GM23338 (cell line): ENCODE measurements around the gene CCT6B. TPM values are rescaled to one million over a fixed set of nuclear protein-coding genes. Genes with fewer than 3 reads are reported as not detected.
"Not testable (repeated sequence)": the region's sequence is repeated elsewhere in the genome, so short reads cannot be mapped to it uniquely, and the experiment has no call there.

Source experiments
- ATAC-seq: fragments of 200-7000 bp; cut with Tn5 transposase; 3 replicates; pipeline ENCODE4 v1.9.1; 2020
- DNase-seq: peaks from one replicate; pipeline ENCODE4 v3.0.0-alpha.2; 2015; ENCODE audit warnings: low spot score
- H2AFZ ChIP-seq: fragments of 200-600 bp; sonication (generic); 2 replicates; pipeline ENCODE4 v1.8.0; 2016; ENCODE audit warnings: antibody characterized with exemption, mild to moderate bottlenecking, moderate library complexity
- H3F3A ChIP-seq: fragments of 200-600 bp; sonication (generic); replicated peaks from 2 replicates; pipeline ENCODE4 v1.8.0; 2017; ENCODE audit warnings: antibody characterized with exemption, mixed run types, low read depth
- H3K27ac ChIP-seq: fragments of 200-600 bp; sonication (generic); 2 replicates; pipeline ENCODE4 v1.6.1; 2016; ENCODE audit warnings: low read depth
- H3K27me3 ChIP-seq: fragments of 200-600 bp; sonication (generic); 2 replicates; pipeline ENCODE4 v1.8.0; 2016; ENCODE audit warnings: mild to moderate bottlenecking, mixed run types, moderate library complexity; ENCODE audit not compliant: insufficient read depth
- H3K36me3 ChIP-seq: fragments of 200-600 bp; sonication (generic); 2 replicates; pipeline ENCODE4 v1.8.0; 2016; ENCODE audit warnings: mild to moderate bottlenecking; ENCODE audit not compliant: insufficient read depth
- H3K4me1 ChIP-seq: fragments of 200-600 bp; sonication (generic); 2 replicates; pipeline ENCODE4 v1.8.0; 2016; ENCODE audit warnings: mild to moderate bottlenecking, moderate library complexity; ENCODE audit not compliant: insufficient read depth
- H3K4me2 ChIP-seq: fragments of 200-600 bp; sonication (generic); 2 replicates; pipeline ENCODE4 v1.7.1; 2017; ENCODE audit warnings: mixed run types
- H3K4me3 ChIP-seq: fragments of 200-600 bp; sonication (generic); 2 replicates; pipeline ENCODE4 v1.6.1; 2016; ENCODE audit warnings: mixed run types
- H3K79me2 ChIP-seq: fragments of 200-600 bp; sonication (generic); replicated peaks from 2 replicates; pipeline ENCODE4 v1.8.0; 2017; ENCODE audit warnings: mild to moderate bottlenecking; ENCODE audit not compliant: insufficient read depth
- H3K9me2 ChIP-seq: fragments of 200-600 bp; sonication (generic); 2 replicates; pipeline ENCODE4 v1.8.0; 2017; ENCODE audit not compliant: insufficient read depth
- H4K20me1 ChIP-seq: fragments of 200-600 bp; sonication (generic); replicated peaks from 2 replicates; pipeline ENCODE4 v1.8.0; 2017; ENCODE audit warnings: mild to moderate bottlenecking; ENCODE audit not compliant: insufficient read depth
- H3K27ac Mint-ChIP-seq: 2 replicates; pipeline ENCODE4 v1.8.0; 2020; ENCODE audit warnings: inconsistent platforms, mild to moderate bottlenecking, moderate library complexity, mixed read lengths
- H3K27me3 Mint-ChIP-seq: 3 replicates; pipeline ENCODE4 v1.8.0; 2022; ENCODE audit warnings: low read depth, mild to moderate bottlenecking, moderate library complexity, mixed read lengths, inconsistent platforms; ENCODE audit not compliant: insufficient read depth, poor library complexity
- H3K36me3 Mint-ChIP-seq: 3 replicates; pipeline ENCODE4 v1.8.0; 2021; ENCODE audit warnings: low read depth, mild to moderate bottlenecking, inconsistent platforms, moderate library complexity, mixed read lengths
- H3K4me1 Mint-ChIP-seq: 3 replicates; pipeline ENCODE4 v1.8.0; 2020; ENCODE audit warnings: mild to moderate bottlenecking, inconsistent platforms, mixed read lengths
- H3K4me3 Mint-ChIP-seq: 3 replicates; pipeline ENCODE4 v1.8.0; 2021; ENCODE audit warnings: moderate library complexity, mild to moderate bottlenecking, inconsistent platforms, mixed read lengths
- H3K9me3 Mint-ChIP-seq: 3 replicates; pipeline ENCODE4 v1.8.0; 2020; ENCODE audit warnings: moderate library complexity, mild to moderate bottlenecking, inconsistent platforms, mixed read lengths
- CTCF ChIP-seq, 2 experiments: fragments of 200-600 bp in 1 of 2; sonication (generic) in 1 of 2; conservative IDR thresholded peaks; 2 replicates each; pipeline versions ENCODE4 v1.5.1 to v1.6.1; 2016 to 2017; ENCODE audit warnings: antibody characterized with exemption in 2 of 2, low read depth in 2 of 2, mild to moderate bottlenecking in 2 of 2, moderate library complexity in 1 of 2
- ETS1 ChIP-seq: IDR thresholded peaks from 2 replicates; pipeline ENCODE4 v1.6.1; 2016; ENCODE audit warnings: antibody characterized with exemption
- EZH2 ChIP-seq: fragments of 200-600 bp; sonication (generic); IDR thresholded peaks from one replicate; pipeline ENCODE4 v1.8.0; 2017; ENCODE audit warnings: antibody characterized with exemption, mild to moderate bottlenecking, low read depth; ENCODE audit not compliant: unreplicated experiment
- JUNB ChIP-seq: IDR thresholded peaks from one replicate; pipeline ENCODE4 v1.6.1; 2016; ENCODE audit warnings: antibody characterized with exemption; ENCODE audit not compliant: unreplicated experiment
- NANOG ChIP-seq: IDR thresholded peaks from 2 replicates; pipeline ENCODE4 v1.6.1; 2016; ENCODE audit warnings: antibody characterized with exemption, borderline replicate concordance
- STAT1 ChIP-seq: IDR thresholded peaks from one replicate; pipeline ENCODE4 v1.6.1; 2016; ENCODE audit warnings: antibody characterized with exemption; ENCODE audit not compliant: unreplicated experiment
- ZNF331 ChIP-seq: fragments of 250-450 bp; sonication (Bioruptor Pico); IDR thresholded peaks from 2 replicates; pipeline ENCODE4 v1.5.0; 2020; ENCODE audit warnings: low read depth, mild to moderate bottlenecking, moderate library complexity
- ZNF462 ChIP-seq: fragments of 250-450 bp; sonication (Bioruptor Pico); IDR thresholded peaks from 2 replicates; pipeline ENCODE4 v1.5.0; 2020; ENCODE audit warnings: mild to moderate bottlenecking, moderate library complexity
- polyA plus RNA-seq: library from polyadenylated mRNA; unstranded; fragments of >200 nt; fragmentation: Nextera tagmentation; extraction: Ambion mirVana; gene quantifications from 2 replicates; pipeline ENCODE4 v1.2.1, GENCODE V29; 2016
- total RNA-seq: library from RNA; depleted of rRNA; stranded (reverse); fragments of >200 nt; shearing (Covaris generic); gene quantifications from 2 replicates; pipeline ENCODE4 v1.2.3, GENCODE V29; 2014
- TF ChIP-seq, protein P1 (sequence below): IDR thresholded peaks from one replicate; pipeline ENCODE4 v1.6.1; 2018; ENCODE audit warnings: antibody characterized with exemption; ENCODE audit not compliant: unreplicated experiment

The CCT6B gene
- total and polyA plus RNA-seq, 2 experiments from 2014 or later, result 0.94 to 1.1 TPM

DNA sequence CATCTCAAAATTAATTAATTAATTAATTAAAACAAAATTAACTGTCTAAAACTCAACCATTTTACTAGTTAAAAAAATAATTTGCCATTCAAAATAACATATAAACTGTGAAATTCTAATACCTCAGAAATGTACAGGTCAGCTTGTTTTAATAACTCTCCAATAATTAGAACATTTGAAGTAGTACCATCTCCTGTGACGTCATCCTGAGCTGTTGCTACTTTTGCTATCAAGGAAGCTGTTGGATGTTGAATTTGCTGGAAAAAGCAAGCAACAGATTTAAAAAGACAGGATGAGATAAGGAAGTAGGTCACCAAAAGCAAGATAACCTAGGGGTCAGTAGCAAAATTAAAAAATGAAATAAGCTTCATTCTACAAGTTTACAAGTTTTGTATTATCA, 2.8 kb downstream of the CCT6B start (continued):
- TF ChIP-seq ZNF462 (CRISPR knock-in tag), result no peak
- no peak for TF ChIP-seq ZNF331
- TF ChIP-seq JUNB, result no peak
- TF ChIP-seq, protein P1, sequence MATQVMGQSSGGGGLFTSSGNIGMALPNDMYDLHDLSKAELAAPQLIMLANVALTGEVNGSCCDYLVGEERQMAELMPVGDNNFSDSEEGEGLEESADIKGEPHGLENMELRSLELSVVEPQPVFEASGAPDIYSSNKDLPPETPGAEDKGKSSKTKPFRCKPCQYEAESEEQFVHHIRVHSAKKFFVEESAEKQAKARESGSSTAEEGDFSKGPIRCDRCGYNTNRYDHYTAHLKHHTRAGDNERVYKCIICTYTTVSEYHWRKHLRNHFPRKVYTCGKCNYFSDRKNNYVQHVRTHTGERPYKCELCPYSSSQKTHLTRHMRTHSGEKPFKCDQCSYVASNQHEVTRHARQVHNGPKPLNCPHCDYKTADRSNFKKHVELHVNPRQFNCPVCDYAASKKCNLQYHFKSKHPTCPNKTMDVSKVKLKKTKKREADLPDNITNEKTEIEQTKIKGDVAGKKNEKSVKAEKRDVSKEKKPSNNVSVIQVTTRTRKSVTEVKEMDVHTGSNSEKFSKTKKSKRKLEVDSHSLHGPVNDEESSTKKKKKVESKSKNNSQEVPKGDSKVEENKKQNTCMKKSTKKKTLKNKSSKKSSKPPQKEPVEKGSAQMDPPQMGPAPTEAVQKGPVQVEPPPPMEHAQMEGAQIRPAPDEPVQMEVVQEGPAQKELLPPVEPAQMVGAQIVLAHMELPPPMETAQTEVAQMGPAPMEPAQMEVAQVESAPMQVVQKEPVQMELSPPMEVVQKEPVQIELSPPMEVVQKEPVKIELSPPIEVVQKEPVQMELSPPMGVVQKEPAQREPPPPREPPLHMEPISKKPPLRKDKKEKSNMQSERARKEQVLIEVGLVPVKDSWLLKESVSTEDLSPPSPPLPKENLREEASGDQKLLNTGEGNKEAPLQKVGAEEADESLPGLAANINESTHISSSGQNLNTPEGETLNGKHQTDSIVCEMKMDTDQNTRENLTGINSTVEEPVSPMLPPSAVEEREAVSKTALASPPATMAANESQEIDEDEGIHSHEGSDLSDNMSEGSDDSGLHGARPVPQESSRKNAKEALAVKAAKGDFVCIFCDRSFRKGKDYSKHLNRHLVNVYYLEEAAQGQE, result no peak
- TF ChIP-seq EZH2, result no peak
- no peak for TF ChIP-seq STAT1
- TF ChIP-seq ETS1, result no peak
- no peak for TF ChIP-seq CTCF (conservative IDR thresholded peaks at IDR 0.05; ENCODE audit: low read depth in 2 of 2)
- no peak for TF ChIP-seq NANOG

- H3K27me3 Mint-ChIP-seq, H3K4me2 ChIP-seq, H3K4me3 ChIP-seq, H3F3A ChIP-seq, DNase-seq, H3K4me1 Mint-ChIP-seq, ATAC-seq, H3K27ac Mint-ChIP-seq, H3K4me1 ChIP-seq, H3K36me3 Mint-ChIP-seq, H3K9me2 ChIP-seq, H2AFZ ChIP-seq, H3K36me3 ChIP-seq, H3K27ac ChIP-seq, H3K27me3 ChIP-seq, H3K79me2 ChIP-seq, H3K4me3 Mint-ChIP-seq, H4K20me1 ChIP-seq, H3K9me3 Mint-ChIP-seq: not testable (repeated sequence)
These were observed 10.5 kb downstream of the CCT6B start for GRCh38 chr17:34950780-34951179.
